DND-41 (cell line): ENCODE measurements around the gene CDK15.

Experiments
- CTCF ChIP-seq: IDR thresholded peaks from 2 replicates; pipeline ENCODE4 v1.5.1; 2012; ENCODE audit warnings: borderline replicate concordance, low read length, moderate library complexity, mild to moderate bottlenecking; ENCODE audit not compliant: poor library complexity, severe bottlenecking; ENCODE audit errors: extremely low read depth
- EZH2 ChIP-seq: IDR thresholded peaks from 3 replicates; pipeline ENCODE4 v1.6.1; 2012; ENCODE audit warnings: borderline replicate concordance, low read depth, mild to moderate bottlenecking, moderate library complexity, low read length, inconsistent platforms; ENCODE audit not compliant: severe bottlenecking

GRCh38 chr2:201854221-201854801, 48.0 kb downstream of the CDK15 start:
- TF ChIP-seq CTCF (no peak), EZH2 (no peak)
